NCI-H1694 treated with DMSO at 0.1 percent for 48 hours (cell line): Measurements from ENCODE around the gene CFAP77.
"Not testable (repeated sequence)": the region's sequence is repeated elsewhere in the genome, so short reads cannot be mapped to it uniquely, and the experiment has no call there.

Experiments used
- DNase-seq: peaks from one replicate; lab custom pipeline; 2025; lab: John Stamatoyannopoulos, UW

CFAP77 gene

GRCh38 chr9:132547976-132548730, 138.1 kb downstream of the CFAP77 start:
- no peak for DNase-seq

GRCh38 chr9:132548751-132549640, 139.0 kb downstream of the CFAP77 start:
- no peak for DNase-seq

- no peak for DNase-seq
Measured at GRCh38 chr9:132551556-132551955, 141.5 kb downstream of the CFAP77 start.

- DNase-seq, result no peak
Measured at GRCh38 chr9:132552041-132552440, 142.0 kb downstream of the CFAP77 start.

- no peak for DNase-seq
Measured at GRCh38 chr9:132554755-132555154, 144.7 kb downstream of the CFAP77 start.

GRCh38 chr9:132555528-132555927, 145.5 kb downstream of the CFAP77 start:
- DNase-seq, result no peak

GRCh38 chr9:132556235-132556634, 146.2 kb downstream of the CFAP77 start:
- no peak for DNase-seq

- no peak for DNase-seq
Measured at GRCh38 chr9:132556714-132557113, 146.7 kb downstream of the CFAP77 start.

- DNase-seq, result no peak
Measured at GRCh38 chr9:132557159-132557558, 147.1 kb downstream of the CFAP77 start.

GRCh38 chr9:132559711-132560110, 149.7 kb downstream of the CFAP77 start:
- no peak for DNase-seq

GRCh38 chr9:132560616-132561202, 150.7 kb downstream of the CFAP77 start:
- DNase-seq, result peak; percentile 34

GRCh38 chr9:132562306-132562573, 152.2 kb downstream of the CFAP77 start:
- no peak for DNase-seq

- DNase-seq, result no peak
Measured at GRCh38 chr9:132564526-132564925, 154.5 kb downstream of the CFAP77 start.

GRCh38 chr9:132568787-132569186, 158.8 kb downstream of the CFAP77 start:
- DNase-seq, result not testable (repeated sequence)

GRCh38 chr9:132571806-132572600, 162.0 kb downstream of the CFAP77 start:
- no peak for DNase-seq

- DNase-seq, result no peak
Measured at GRCh38 chr9:132572921-132573320, 162.9 kb downstream of the CFAP77 start.

GRCh38 chr9:132575005-132575609, 165.1 kb downstream of the CFAP77 start:
- DNase-seq, result peak; percentile 78

GRCh38 chr9:132575811-132576210, 165.8 kb downstream of the CFAP77 start:
- DNase-seq, result no peak

GRCh38 chr9:132577119-132577518, 167.1 kb downstream of the CFAP77 start:
- no peak for DNase-seq

GRCh38 chr9:132578367-132578932, 168.4 kb downstream of the CFAP77 start:
- DNase-seq, result no peak

GRCh38 chr9:132579427-132579798, 169.4 kb downstream of the CFAP77 start:
- no peak for DNase-seq
